HepG2 (cell line): ENCODE results near the gene BMX. TPM values are rescaled to one million over a fixed set of nuclear protein-coding genes. Genes with fewer than 3 reads are reported as not detected.

ENCODE experiments used
- ATAC-seq: fragments of 200-7000 bp; cut with Tn5 transposase; 3 replicates; pipeline ENCODE4 v1.9.1; 2020; ENCODE audit warnings: mild to moderate bottlenecking, moderate library complexity
- BruUV-seq: library from RNA; stranded (reverse); fragments of 400-500 nt; replicated peaks from 2 replicates; lab custom pipeline; 2021; lab: Mats Ljungman, UMichigan
- CTCF ChIA-PET: fragments of 300-600 bp; formaldehyde crosslinking; extraction: SDS; loops from one replicate; lab custom pipeline; 2021; ENCODE audit warnings: low total read pairs, inconsistent platforms, low intra/inter-chr PET ratio; lab: Yijun Ruan, JAX
- POLR2A ChIA-PET: fragments of 350-600 bp; sonication (Branson Sonifier 250); formaldehyde crosslinking; loops from one replicate; lab custom pipeline; 2020; ENCODE audit warnings: antibody characterized with exemption, inconsistent platforms; lab: Yijun Ruan, JAX
- DNase-seq: peaks from one replicate; pipeline ENCODE4 v3.0.0-alpha.2; 2015; ENCODE audit warnings: low spot score
- FAIRE-seq: peaks from 3 replicates; lab custom pipeline; 2011; peaks lifted over from hg19 to GRCh38; lab: Jason Lieb, UNC
- H2AFZ ChIP-seq: one replicate; pipeline ENCODE4 v1.6.1; 2011; ENCODE audit warnings: low read length, inconsistent platforms
- H3K27ac ChIP-seq: fragments of 300-600 bp; 3 replicates; pipeline ENCODE4 v1.8.0; 2011; ENCODE audit warnings: mixed run types, mild to moderate bottlenecking, mixed read lengths, low read length, inconsistent platforms; ENCODE audit not compliant: insufficient read depth; ENCODE audit errors: extremely low read length
- H3K27me3 ChIP-seq, 2 experiments: fragments of 200-600 bp in 1 of 2; 2 replicates in 1 of 2; 3 replicates in 1 of 2; pipeline versions ENCODE4 v1.6.0 to v1.8.0; 2011; ENCODE audit warnings: low read length in 2 of 2, mild to moderate bottlenecking in 2 of 2, moderate library complexity in 2 of 2, inconsistent platforms in 1 of 2; ENCODE audit not compliant: insufficient read depth in 2 of 2, control insufficient read depth in 1 of 2
- H3K36me3 ChIP-seq, 2 experiments: fragments of 200-600 bp in 1 of 2; replicated peaks in 1 of 2; 2 replicates in 1 of 2; 3 replicates in 1 of 2; pipeline versions ENCODE4 v1.5.1 to v1.8.0; 2011; ENCODE audit warnings: low read length in 2 of 2, inconsistent platforms in 1 of 2; ENCODE audit not compliant: insufficient read depth in 2 of 2, control insufficient read depth in 1 of 2
- H3K4me1 ChIP-seq: 2 replicates; pipeline ENCODE4 v1.5.1; 2012; ENCODE audit warnings: low read length, inconsistent platforms; ENCODE audit not compliant: insufficient read depth
- H3K4me2 ChIP-seq: 2 replicates; pipeline ENCODE4 v1.6.0; 2011; ENCODE audit warnings: low read depth, low read length, inconsistent platforms
- H3K4me3 ChIP-seq, 3 experiments: fragments of 200-600 bp in 1 of 3; sonication (generic), shearing (Covaris generic) in 1 of 3; replicated peaks in 1 of 3; 2 replicates each; pipeline ENCODE4 v1.5.1; 2011 to 2016; ENCODE audit warnings: low read length in 3 of 3, inconsistent platforms in 2 of 3, low read depth in 2 of 3, mild to moderate bottlenecking in 2 of 3, control low read depth in 1 of 3, mixed read lengths in 1 of 3; ENCODE audit not compliant: insufficient read depth in 1 of 3
- H3K79me2 ChIP-seq: one replicate; pipeline ENCODE4 v1.6.1; 2011; ENCODE audit warnings: low read length, inconsistent platforms; ENCODE audit not compliant: insufficient read depth
- H3K9ac ChIP-seq: 2 replicates; pipeline ENCODE4 v1.6.0; 2011; ENCODE audit warnings: mild to moderate bottlenecking, low read depth, low read length, inconsistent platforms; ENCODE audit not compliant: insufficient read depth
- H3K9me3 ChIP-seq: 2 replicates; pipeline ENCODE4 v1.5.1; 2012; ENCODE audit warnings: mild to moderate bottlenecking, low read length
- H4K20me1 ChIP-seq: 2 replicates; pipeline ENCODE4 v1.6.0; 2011; ENCODE audit warnings: inconsistent platforms, mild to moderate bottlenecking, low read length, moderate library complexity; ENCODE audit not compliant: insufficient read depth
- AKNA ChIP-seq: sonication (generic); formaldehyde crosslinking; IDR thresholded peaks from 2 replicates; pipeline ENCODE4 v1.4.0; 2020; ENCODE audit warnings: missing genetic modification reagents, borderline replicate concordance
- ATAD3A ChIP-seq: sonication (generic); formaldehyde crosslinking; IDR thresholded peaks from 2 replicates; pipeline ENCODE4 v1.4.0; 2020; ENCODE audit warnings: missing genetic modification reagents
- BRD4 ChIP-seq: sonication (generic); formaldehyde crosslinking; IDR thresholded peaks from 2 replicates; pipeline ENCODE4 v1.4.0; 2020; ENCODE audit warnings: missing genetic modification reagents
- DMAP1 ChIP-seq: IDR thresholded peaks from 2 replicates; pipeline ENCODE4 v1.6.1; 2016
- EED ChIP-seq: sonication (generic); formaldehyde crosslinking; IDR thresholded peaks from 2 replicates; pipeline ENCODE4 v1.5.0; 2020; ENCODE audit warnings: mild to moderate bottlenecking, missing genetic modification reagents
- HDAC1 ChIP-seq: sonication (generic); formaldehyde crosslinking; IDR thresholded peaks from 2 replicates; pipeline ENCODE4 v1.5.1; 2020; ENCODE audit warnings: mild to moderate bottlenecking, missing genetic modification reagents
- MTA3 ChIP-seq: sonication (generic); formaldehyde crosslinking; IDR thresholded peaks from 2 replicates; pipeline ENCODE4 v1.4.0; 2020; ENCODE audit warnings: missing genetic modification reagents
- NCOA1 ChIP-seq: sonication (generic); formaldehyde crosslinking; IDR thresholded peaks from 2 replicates; pipeline ENCODE4 v1.9.0; 2021; ENCODE audit warnings: missing genetic modification reagents
- POLR2AphosphoS5 ChIP-seq: IDR thresholded peaks from 2 replicates; pipeline ENCODE4 v1.6.1; 2012; ENCODE audit warnings: low read depth, low read length
- RNF2 ChIP-seq: fragments of 450-650 bp; conservative IDR thresholded peaks from 2 replicates; pipeline ENCODE4 v1.6.1; 2016; ENCODE audit warnings: low read depth
- ZNF10 ChIP-seq: sonication (generic); formaldehyde crosslinking; IDR thresholded peaks from 2 replicates; pipeline ENCODE4 v1.4.0; 2020; ENCODE audit warnings: mild to moderate bottlenecking, low read depth, missing genetic modification reagents, borderline replicate concordance
- ZNF253 ChIP-seq: sonication (generic); formaldehyde crosslinking; IDR thresholded peaks from 2 replicates; pipeline ENCODE4 v1.8.0; 2022; ENCODE audit warnings: mild to moderate bottlenecking, missing genetic modification reagents, borderline replicate concordance
- ZNF543 ChIP-seq: sonication (generic); formaldehyde crosslinking; IDR thresholded peaks from 2 replicates; pipeline ENCODE4 v1.4.0; 2020; ENCODE audit warnings: mild to moderate bottlenecking, missing genetic modification reagents
- ZNF547 ChIP-seq: sonication (generic); formaldehyde crosslinking; IDR thresholded peaks from 2 replicates; pipeline ENCODE4 v1.5.1; 2020; ENCODE audit warnings: mild to moderate bottlenecking, missing genetic modification reagents
- ZNF780A ChIP-seq: sonication (generic); formaldehyde crosslinking; IDR thresholded peaks from 2 replicates; pipeline ENCODE4 v1.8.0; 2022; ENCODE audit warnings: mild to moderate bottlenecking, missing genetic modification reagents, moderate library complexity
- WGBS: methylation state at CpG from one replicate; pipeline ENCODE4 v1.1.6; 2017; ENCODE audit warnings: low lambda C conversion rate; 5-methylcytosine and 5-hydroxymethylcytosine counted together
- in situ Hi-C: cut with HindIII; loops from 2 replicates; pipeline ENCODE4 v1.10.0; 2017; ENCODE audit warnings: low pct_unique_long_range_greater_than_20kb; ENCODE audit not compliant: extremely low pct_ligation_motif_present
- intact Hi-C: fragments of 100-400 bp; cut with micrococcal nuclease; formaldehyde crosslinking; loops from one replicate; pipeline ENCODE4 v1.10.0; 2022; ENCODE audit not compliant: unreplicated experiment
- polyA plus RNA-seq, 8 experiments: library from polyadenylated mRNA; depleted of rRNA in 3 of 8; stranded (reverse) in 7 of 8; unstranded in 1 of 8; fragments of >200 nt; fragmentation: Illumina TruSeq in 4 of 8; extraction: Trizol in 4 of 8; gene quantifications; 2 replicates each; pipeline versions ENCODE4 v1.2.1 to v1.2.3, GENCODE V29; 2011 to 2016; ENCODE audit warnings: low read depth in 4 of 8, missing spikeins in 1 of 8, mixed read lengths in 1 of 8; ENCODE audit not compliant: insufficient read depth in 1 of 8
- total RNA-seq, 5 experiments: library from RNA; depleted of rRNA; stranded (reverse); fragments of >200 nt; fragmentation: Illumina TruSeq; extraction: Trizol; gene quantifications; 2 replicates each; pipeline ENCODE4 v1.2.3, GENCODE V29; 2016; ENCODE audit warnings: low read depth in 1 of 5

Gene BMX
- total and polyA plus RNA-seq, 2 of the 13 experiments (the other 11 are each of a cell fraction or from before 2014, with no cell fraction given), result not detected

DNA sequence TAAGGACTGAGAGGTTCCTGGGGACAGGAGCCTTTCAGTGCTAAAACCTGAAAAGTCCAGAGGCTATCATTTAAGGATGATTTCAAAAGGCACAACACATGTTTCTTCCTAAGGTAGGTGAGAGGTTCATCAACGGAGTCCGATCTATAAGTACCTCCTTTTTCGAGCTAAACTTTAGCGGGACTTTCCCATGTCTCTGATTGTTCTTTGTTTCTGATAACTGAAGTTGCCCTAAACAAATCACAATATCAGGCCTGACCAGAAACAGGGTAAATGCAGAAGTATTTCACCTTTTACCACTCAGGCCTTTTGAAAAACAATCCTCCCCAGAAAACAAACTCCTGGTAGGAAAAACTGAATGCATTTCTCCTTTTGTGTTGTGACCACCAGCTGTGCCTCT, 25.1 kb upstream of the BMX start:
- no peak overlapping the region for H3K4me3 ChIP-seq
- no peaks in the 10 kb centered on the region; a peak in 1 of 5 replicates for H3K36me3 ChIP-seq
- H3K9ac ChIP-seq, result no peak overlapping the region
- FAIRE-seq, result no peak
- H4K20me1 ChIP-seq, result no peaks in the 10 kb centered on the region
- ChIA-PET POLR2A (no interaction called here), CTCF (no interaction called here)
- intact Hi-C loops, result no loop called here
- WGBS, result 98% methylated on average over 4 of the region's 4 CpGs
- BruUV-seq, result no TSS peak
- H3K27ac ChIP-seq, result no peak overlapping the region
- H2AFZ ChIP-seq, result no peak overlapping the region
- H3K79me2 ChIP-seq, result no peaks in the 10 kb centered on the region
- H3K9me3 ChIP-seq, result no peaks in the 10 kb centered on the region
- H3K4me2 ChIP-seq, result no peak overlapping the region
- H3K27me3 ChIP-seq, result no peaks in the 10 kb centered on the region
- no peaks in the 10 kb centered on the region for H3K4me1 ChIP-seq
- DNase-seq, result no peak
- no peak for ATAC-seq
- in situ Hi-C loops, result no loop called here
- TF ChIP-seq POLR2AphosphoS5, result no peak
- TF ChIP-seq ZNF253, result no peak
- TF ChIP-seq ZNF543 (CRISPR knock-in tag), result no peak
- TF ChIP-seq DMAP1 (CRISPR knock-in tag), result no peak
- no peak for TF ChIP-seq AKNA (CRISPR knock-in tag)
- TF ChIP-seq NCOA1 (CRISPR knock-in tag), result no peak
- no peak for TF ChIP-seq MTA3 (CRISPR knock-in tag)
- no peak for TF ChIP-seq HDAC1 (CRISPR knock-in tag)
- TF ChIP-seq ZNF10, result no peak
- no peak for TF ChIP-seq EED (CRISPR knock-in tag)
- no peak for TF ChIP-seq BRD4 (CRISPR knock-in tag)
- no peak for TF ChIP-seq ZNF780A (CRISPR knock-in tag)
- no peak for TF ChIP-seq ATAD3A
- TF ChIP-seq ZNF547, result no peak
- no peak for TF ChIP-seq RNF2
